GM23248 (cell line): ENCODE results near the gene MEX3D.

ENCODE experiments used
- EZH2 ChIP-seq: fragments of 200-600 bp; sonication (generic); IDR thresholded peaks from 2 replicates; pipeline ENCODE4 v1.6.1; 2018; ENCODE audit warnings: antibody characterized with exemption, mild to moderate bottlenecking; ENCODE audit not compliant: insufficient read depth, poor library complexity, severe bottlenecking
- EZH2phosphoT487 ChIP-seq: fragments of 200-600 bp; sonication (generic); IDR thresholded peaks from 2 replicates; pipeline ENCODE4 v1.6.1; 2018; ENCODE audit warnings: antibody characterized with exemption, moderate library complexity, mild to moderate bottlenecking, low read depth; ENCODE audit not compliant: insufficient read depth

- TF ChIP-seq EZH2phosphoT487, result no peak
- TF ChIP-seq EZH2, result no peak
Observed at GRCh38 chr19:1572795-1573194, 4.7 kb upstream of the MEX3D start.
